CD8-positive, alpha-beta memory T cell (primary cell): ENCODE results near the gene POLK. TPM values are rescaled to one million over a fixed set of nuclear protein-coding genes. Genes with fewer than 3 reads are reported as not detected.
A peak's percentile ranks its signal among the peaks of the same experiment; 100 is the strongest.
"Not testable (repeated sequence)": the region's sequence is repeated elsewhere in the genome, so short reads cannot be mapped to it uniquely, and the experiment has no call there.

Source experiments
- CTCF ChIA-PET: fragments of 350-600 bp; sonication (Branson Sonifier 250); formaldehyde crosslinking; loops from one replicate; lab custom pipeline; 2021; ENCODE audit warnings: antibody characterized with exemption; lab: Charles Lee
- POLR2A ChIA-PET: fragments of 350-600 bp; sonication (Branson Sonifier 250); formaldehyde crosslinking; loops from one replicate; lab custom pipeline; 2021; ENCODE audit warnings: antibody characterized with exemption; lab: Charles Lee
- DNase-seq, 5 donors: peaks; one replicate each; pipeline versions ENCODE4 v3.0.0 to v3.0.0-alpha.2; 2020 to 2022; ENCODE audit warnings: mixed read lengths in 1 of 5
- H3K27ac ChIP-seq: one replicate; pipeline ENCODE4 v1.7.0; 2013; ENCODE audit warnings: low read depth, mild to moderate bottlenecking, low read length, moderate library complexity
- H3K27me3 ChIP-seq: 2 replicates; pipeline ENCODE4 v1.7.0; 2013; ENCODE audit warnings: low read length, mild to moderate bottlenecking; ENCODE audit not compliant: insufficient read depth, poor library complexity, severe bottlenecking
- H3K36me3 ChIP-seq: 2 replicates; pipeline ENCODE4 v1.7.0; 2013; ENCODE audit warnings: mild to moderate bottlenecking, low read length, moderate library complexity; ENCODE audit not compliant: insufficient read depth
- H3K4me1 ChIP-seq: 2 replicates; pipeline ENCODE4 v1.7.0; 2013; ENCODE audit warnings: mild to moderate bottlenecking, low read length, moderate library complexity; ENCODE audit not compliant: insufficient read depth
- H3K4me3 ChIP-seq: 2 replicates; pipeline ENCODE4 v1.7.0; 2013; ENCODE audit warnings: mild to moderate bottlenecking, low read length
- H3K9me3 ChIP-seq: 2 replicates; pipeline ENCODE4 v1.7.0; 2013; ENCODE audit warnings: mild to moderate bottlenecking, low read length
- H3K27ac Mint-ChIP-seq, 8 donors: one replicate each; pipeline ENCODE4 v1.8.0; 2020 to 2021; ENCODE audit warnings: mixed read lengths in 8 of 8, mild to moderate bottlenecking in 6 of 8, inconsistent platforms in 3 of 8, moderate library complexity in 3 of 8
- H3K27me3 Mint-ChIP-seq, 2 donors: one replicate each; pipeline ENCODE4 v1.8.0; 2020 to 2021; ENCODE audit warnings: mixed read lengths in 2 of 2, mild to moderate bottlenecking in 1 of 2, moderate library complexity in 1 of 2
- H3K36me3 Mint-ChIP-seq, 3 donors: one replicate each; pipeline ENCODE4 v1.8.0; 2020 to 2021; ENCODE audit warnings: mixed read lengths in 3 of 3, inconsistent platforms in 1 of 3, mild to moderate bottlenecking in 1 of 3
- H3K4me1 Mint-ChIP-seq, 3 donors: one replicate each; pipeline ENCODE4 v1.8.0; 2020 to 2021; ENCODE audit warnings: mixed read lengths in 3 of 3, inconsistent platforms in 1 of 3, mild to moderate bottlenecking in 1 of 3
- H3K4me3 Mint-ChIP-seq, 7 donors: one replicate each; pipeline ENCODE4 v1.8.0; 2020 to 2021; ENCODE audit warnings: mixed read lengths in 7 of 7, mild to moderate bottlenecking in 6 of 7, moderate library complexity in 4 of 7, inconsistent platforms in 2 of 7
- H3K9me3 Mint-ChIP-seq, 5 donors: one replicate each; pipeline ENCODE4 v1.8.0; 2020 to 2022; ENCODE audit warnings: mixed read lengths in 5 of 5, mild to moderate bottlenecking in 3 of 5, moderate library complexity in 2 of 5, inconsistent platforms in 1 of 5
- polyA plus RNA-seq: library from polyadenylated mRNA; unstranded; fragments of 300-500 nt; fragmentation: Illumina TruSeq; gene quantifications from one replicate; pipeline ENCODE4 v1.2.3, GENCODE V29; 2021
- total RNA-seq, 2 experiments: library from RNA; stranded (reverse); gene quantifications; one replicate each; pipeline ENCODE4 v1.2.3, GENCODE V29; 2021

Gene POLK
- total and polyA plus RNA-seq, 3 experiments from 2014 or later, result 19.4 to 36.9 (median 35.9) TPM

GRCh38 chr5:75496026-75496425, 15.7 kb upstream of the POLK start:
- Mint-ChIP-seq H3K27me3 (no peaks in the 10 kb centered on the region), H3K4me3 (no peak overlapping the region), H3K27ac (no peak overlapping the region), H3K9me3 (peaks cover 0 to 2% (median 0%) of the 10 kb centered on the region in 5 donors), H3K36me3 (peaks cover 27 to 67% (median 39%) of the 10 kb centered on the region in 3 donors), H3K4me1 (peaks cover 18 to 31% (median 30%) of the 10 kb centered on the region in 3 donors)
- H3K36me3 ChIP-seq, result peaks cover 6% of the 10 kb centered on the region
- ChIA-PET CTCF (no interaction called here), POLR2A (no interaction called here)
- H3K9me3 ChIP-seq, result no peaks in the 10 kb centered on the region
- H3K4me3 ChIP-seq, result no peak overlapping the region
- no peak for DNase-seq
- H3K27ac ChIP-seq, result no peak overlapping the region
- no peaks in the 10 kb centered on the region for H3K27me3 ChIP-seq
- no peaks in the 10 kb centered on the region for H3K4me1 ChIP-seq

DNA sequence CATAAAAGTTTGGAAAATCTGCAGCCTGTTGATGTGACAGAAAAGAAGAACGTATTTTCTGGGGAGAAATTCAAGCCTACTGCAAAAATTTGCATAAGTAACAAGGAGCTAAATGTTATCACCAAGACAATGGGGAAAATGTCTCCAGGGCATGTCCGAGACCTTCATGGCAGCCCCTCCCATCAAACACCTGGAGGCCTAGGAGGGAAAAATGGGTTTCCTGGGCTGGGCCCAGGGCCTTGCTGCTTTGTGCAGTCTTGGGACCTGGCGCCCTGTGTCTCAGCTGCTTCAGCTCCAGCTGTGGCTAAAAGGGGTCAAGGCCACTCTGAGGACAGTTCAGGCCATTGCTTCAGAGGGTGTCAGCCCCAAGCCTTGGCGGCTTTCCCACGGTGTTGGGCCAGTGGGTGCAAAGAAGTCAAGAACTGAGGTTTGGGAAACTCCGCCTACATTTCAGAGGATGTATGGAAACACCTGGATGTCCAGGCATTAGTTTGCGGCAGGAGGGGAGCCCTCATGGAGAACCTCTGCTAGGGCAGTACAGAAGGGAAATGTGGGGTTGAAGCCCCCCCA, 13.4 kb upstream of the POLK start:
- ChIA-PET POLR2A (no interaction called here), CTCF (no interaction called here)
- Histone ChIP-seq H3K9me3 (no peaks in the 10 kb centered on the region), H3K36me3 (peaks cover 6% of the 10 kb centered on the region), H3K4me3 (no peak overlapping the region), H3K4me1 (no peaks in the 10 kb centered on the region), H3K27me3 (no peaks in the 10 kb centered on the region), H3K27ac (no peak overlapping the region)
- H3K27ac Mint-ChIP-seq, result peak overlapping the region in 1 of 8 donors; percentile 18
- no peak overlapping the region for H3K4me3 Mint-ChIP-seq
- peaks cover 19 to 59% (median 28%) of the 10 kb centered on the region in 3 donors for H3K36me3 Mint-ChIP-seq
- H3K27me3 Mint-ChIP-seq, result no peaks in the 10 kb centered on the region
- H3K9me3 Mint-ChIP-seq, result no peaks in the 10 kb centered on the region
- DNase-seq, result no peak
- H3K4me1 Mint-ChIP-seq, result peaks cover 21 to 41% (median 41%) of the 10 kb centered on the region in 3 donors

DNA sequence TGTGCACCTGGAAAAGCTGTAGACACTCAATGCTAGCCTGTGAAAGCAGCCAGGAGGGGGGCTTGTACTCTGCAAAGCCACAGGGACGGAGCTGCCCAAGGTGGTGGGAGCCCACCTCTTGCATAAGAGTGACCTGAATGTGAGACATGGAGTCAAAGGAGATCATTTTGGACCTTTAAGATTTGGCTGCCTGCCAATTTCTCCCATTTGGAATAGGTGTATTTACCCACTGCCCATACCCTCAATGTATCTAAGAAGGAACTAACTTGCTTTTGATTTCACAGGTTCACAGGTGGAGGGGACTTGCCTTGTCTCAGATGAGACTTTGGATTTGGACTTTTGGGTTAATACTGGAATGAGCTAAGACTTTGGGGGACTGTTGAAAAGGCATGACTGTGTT, 12.8 kb upstream of the POLK start:
- CTCF ChIA-PET, H3K36me3 ChIP-seq, H3K4me3 Mint-ChIP-seq, H3K27ac Mint-ChIP-seq, H3K4me3 ChIP-seq, H3K27me3 Mint-ChIP-seq, H3K9me3 ChIP-seq, DNase-seq, H3K27ac ChIP-seq, POLR2A ChIA-PET, H3K9me3 Mint-ChIP-seq, H3K4me1 ChIP-seq, H3K27me3 ChIP-seq: not testable (repeated sequence)
- H3K4me1 Mint-ChIP-seq, result peaks cover 20 to 46% (median 44%) of the 10 kb centered on the region in 3 donors
- peaks cover 19 to 57% (median 31%) of the 10 kb centered on the region in 3 donors for H3K36me3 Mint-ChIP-seq

DNA sequence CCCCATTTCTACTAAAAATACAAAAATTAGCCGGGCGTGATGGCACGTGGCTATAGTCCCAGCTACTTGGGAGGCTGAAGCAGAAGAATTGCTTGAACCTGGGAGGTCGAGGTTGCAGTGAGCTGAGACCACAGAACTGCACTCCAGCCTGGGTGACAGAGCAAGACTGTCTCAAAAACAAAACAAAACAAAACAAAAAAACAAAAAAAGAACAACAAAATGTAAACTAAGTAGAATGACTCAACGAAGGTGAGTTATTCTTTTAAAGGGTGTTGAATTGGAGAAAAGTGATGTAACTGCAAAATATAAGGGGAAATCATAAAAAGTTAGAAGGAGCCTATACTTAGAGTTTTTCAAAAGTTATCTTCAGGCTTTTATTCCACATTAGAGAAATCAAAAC, 6.6 kb upstream of the POLK start:
- H3K9me3 Mint-ChIP-seq, H3K9me3 ChIP-seq, H3K4me3 Mint-ChIP-seq, DNase-seq, H3K27ac ChIP-seq, POLR2A ChIA-PET, H3K36me3 ChIP-seq, CTCF ChIA-PET, H3K4me3 ChIP-seq, H3K27me3 Mint-ChIP-seq, H3K27me3 ChIP-seq: not testable (repeated sequence)
- peaks cover 43 to 69% (median 65%) of the 10 kb centered on the region in 3 donors for H3K4me1 Mint-ChIP-seq
- peaks cover 7 to 29% (median 18%) of the 10 kb centered on the region in 3 donors for H3K36me3 Mint-ChIP-seq
- peak overlapping the region in 1 of 8 donors; percentile 70 for H3K27ac Mint-ChIP-seq
- H3K4me1 ChIP-seq, result peaks cover 21% of the 10 kb centered on the region

DNA sequence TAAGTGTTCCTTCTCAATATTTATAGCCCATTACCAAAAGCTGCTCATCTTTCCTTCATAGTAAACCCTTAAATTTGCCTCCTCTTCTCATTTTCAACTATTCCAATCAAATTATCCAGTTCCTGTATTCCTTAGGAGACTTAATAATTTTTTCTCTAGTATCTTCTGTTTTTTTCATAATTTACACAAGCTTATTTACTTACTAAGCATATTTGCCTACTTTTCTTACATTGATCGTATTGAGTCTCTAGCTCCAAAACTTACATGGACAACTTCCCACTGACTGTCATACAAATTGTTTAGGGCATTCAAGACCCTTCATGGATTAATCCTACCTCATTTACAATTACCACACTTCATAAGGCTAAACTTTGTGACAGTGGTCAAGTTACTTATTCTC, 3.9 kb upstream of the POLK start:
- H3K27me3 Mint-ChIP-seq, result no peaks in the 10 kb centered on the region
- H3K9me3 Mint-ChIP-seq, result no peaks in the 10 kb centered on the region
- peaks cover 0 to 27% (median 10%) of the 10 kb centered on the region in 3 donors for H3K36me3 Mint-ChIP-seq
- Histone ChIP-seq H3K27me3 (no peaks in the 10 kb centered on the region), H3K36me3 (no peaks in the 10 kb centered on the region), H3K9me3 (no peaks in the 10 kb centered on the region), H3K27ac (no peak overlapping the region), H3K4me1 (peaks cover 35% of the 10 kb centered on the region), H3K4me3 (no peak overlapping the region)
- POLR2A ChIA-PET, result no interaction called here
- no peak for DNase-seq
- CTCF ChIA-PET, result no interaction called here
- H3K27ac Mint-ChIP-seq, result no peak overlapping the region
- peak overlapping the region in 1 of 7 donors; percentile 72 for H3K4me3 Mint-ChIP-seq
- H3K4me1 Mint-ChIP-seq, result peaks cover 53 to 67% (median 65%) of the 10 kb centered on the region in 3 donors

- no peaks in the 10 kb centered on the region for H3K36me3 ChIP-seq
- H3K27me3 ChIP-seq, result no peaks in the 10 kb centered on the region
- no peak for DNase-seq
- no peaks in the 10 kb centered on the region for H3K27me3 Mint-ChIP-seq
- peaks cover 55 to 78% (median 76%) of the 10 kb centered on the region in 3 donors for H3K4me1 Mint-ChIP-seq
- H3K9me3 ChIP-seq, result no peaks in the 10 kb centered on the region
- peaks cover 0 to 20% (median 7%) of the 10 kb centered on the region in 3 donors for H3K36me3 Mint-ChIP-seq
- peak overlapping the region; percentile 79 for H3K27ac ChIP-seq
- H3K4me3 Mint-ChIP-seq, result peak overlapping the region; percentile 86 to 97 (median 95)
- CTCF ChIA-PET, result interaction anchor here (0.5 kb wide), 1 partner anchor 17 kb away, joined by 3 read pairs; no protein-coding TSS in a partner anchor
- H3K4me1 ChIP-seq, result peaks cover 43% of the 10 kb centered on the region
- POLR2A ChIA-PET, result interaction anchor here (1.2 kb wide), 1 partner anchor 179 kb away, joined by 3 read pairs; no protein-coding TSS in a partner anchor
- H3K4me3 ChIP-seq, result peak overlapping the region; percentile 83
- H3K27ac Mint-ChIP-seq, result peak overlapping the region in 2 of 8 donors; percentile 14 to 96
- no peaks in the 10 kb centered on the region for H3K9me3 Mint-ChIP-seq
Observed at GRCh38 chr5:75509546-75509945, 2.1 kb upstream of the POLK start.

- Histone ChIP-seq H3K4me3 (peak overlapping the region; percentile 83), H3K36me3 (no peaks in the 10 kb centered on the region), H3K4me1 (peaks cover 43% of the 10 kb centered on the region), H3K9me3 (no peaks in the 10 kb centered on the region), H3K27ac (peak overlapping the region; percentile 79), H3K27me3 (no peaks in the 10 kb centered on the region)
- Mint-ChIP-seq H3K4me3 (peak overlapping the region; percentile 86 to 97 (median 95)), H3K9me3 (no peaks in the 10 kb centered on the region), H3K36me3 (peaks cover 0 to 18% (median 5%) of the 10 kb centered on the region in 3 donors), H3K27me3 (no peaks in the 10 kb centered on the region), H3K4me1 (peaks cover 54 to 77% (median 76%) of the 10 kb centered on the region in 3 donors), H3K27ac (peak overlapping the region in 6 of 8 donors; percentile 16 to 96 (median 48))
- CTCF ChIA-PET, result no interaction called here
- no peak for DNase-seq
- POLR2A ChIA-PET, result interaction anchor here (1.2 kb wide), 1 partner anchor 180 kb away, joined by 3 read pairs; no protein-coding TSS in a partner anchor
Observed at GRCh38 chr5:75509956-75510355, 1.7 kb upstream of the POLK start.

DNA sequence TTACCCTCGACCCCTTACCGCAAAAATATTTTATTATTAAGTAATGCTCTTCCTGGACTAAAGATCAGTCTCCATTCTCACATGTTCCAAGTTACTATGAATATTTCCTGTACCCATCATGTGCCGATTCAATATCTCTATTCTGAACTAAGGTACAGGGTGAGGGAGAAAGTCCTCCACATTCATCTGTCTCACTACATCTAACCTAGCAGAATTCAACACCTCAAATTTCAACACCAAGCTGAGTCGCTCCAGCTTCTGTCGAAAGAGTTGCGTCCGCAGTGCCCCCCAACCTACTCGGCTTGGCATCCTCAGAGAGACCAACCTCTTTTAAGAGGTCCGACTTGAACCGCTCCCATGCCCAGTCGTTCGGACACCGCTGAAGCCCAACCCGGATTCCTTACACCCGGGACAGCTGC, 1.3 kb upstream of the POLK start:
- no peaks in the 10 kb centered on the region for H3K27me3 ChIP-seq
- ChIA-PET CTCF (no interaction called here), POLR2A (interaction anchor here (1.2 to 2.4 kb wide), 2 partner anchors 173 to 180 kb away, joined by 3 to 10 read pairs; partner anchors contain the start of gene HMGCR)
- Mint-ChIP-seq H3K27me3 (no peaks in the 10 kb centered on the region), H3K4me3 (peak overlapping the region; percentile 86 to 97 (median 95)), H3K27ac (peak overlapping the region in 7 of 8 donors; percentile 62 to 98 (median 96)), H3K4me1 (peaks cover 55 to 77% (median 76%) of the 10 kb centered on the region in 3 donors), H3K36me3 (peaks cover 0 to 16% (median 5%) of the 10 kb centered on the region in 3 donors), H3K9me3 (no peaks in the 10 kb centered on the region)
- DNase-seq, result peak in 1 of 5 donors; percentile 1
- no peaks in the 10 kb centered on the region for H3K36me3 ChIP-seq
- H3K4me1 ChIP-seq, result peaks cover 43% of the 10 kb centered on the region
- no peaks in the 10 kb centered on the region for H3K9me3 ChIP-seq
- H3K4me3 ChIP-seq, result peak overlapping the region; percentile 83
- H3K27ac ChIP-seq, result peak overlapping the region; percentile 79
